Neuron (in vitro differentiated cells): Measurements from ENCODE around the gene EARS2.

Experiments
- H2AFZ ChIP-seq: one replicate; pipeline ENCODE4 v1.6.1; 2013; ENCODE audit warnings: low read depth, mild to moderate bottlenecking, inconsistent platforms, low read length, moderate library complexity
- H3K27me3 ChIP-seq: one replicate; pipeline ENCODE4 v1.6.1; 2013; ENCODE audit warnings: low read length; ENCODE audit not compliant: insufficient read depth
- H3K36me3 ChIP-seq: one replicate; pipeline ENCODE4 v1.6.1; 2013; ENCODE audit warnings: low read length; ENCODE audit not compliant: insufficient read depth
- H3K4me1 ChIP-seq: one replicate; pipeline ENCODE4 v1.6.1; 2013; ENCODE audit warnings: low read length; ENCODE audit not compliant: insufficient read depth
- H3K4me3 ChIP-seq: 2 replicates; pipeline ENCODE4 v1.5.1; 2013; ENCODE audit warnings: mild to moderate bottlenecking, low read length, moderate library complexity
- H3K9me3 ChIP-seq: one replicate; pipeline ENCODE4 v1.6.1; 2013; ENCODE audit warnings: low read length

EARS2 gene

DNA sequence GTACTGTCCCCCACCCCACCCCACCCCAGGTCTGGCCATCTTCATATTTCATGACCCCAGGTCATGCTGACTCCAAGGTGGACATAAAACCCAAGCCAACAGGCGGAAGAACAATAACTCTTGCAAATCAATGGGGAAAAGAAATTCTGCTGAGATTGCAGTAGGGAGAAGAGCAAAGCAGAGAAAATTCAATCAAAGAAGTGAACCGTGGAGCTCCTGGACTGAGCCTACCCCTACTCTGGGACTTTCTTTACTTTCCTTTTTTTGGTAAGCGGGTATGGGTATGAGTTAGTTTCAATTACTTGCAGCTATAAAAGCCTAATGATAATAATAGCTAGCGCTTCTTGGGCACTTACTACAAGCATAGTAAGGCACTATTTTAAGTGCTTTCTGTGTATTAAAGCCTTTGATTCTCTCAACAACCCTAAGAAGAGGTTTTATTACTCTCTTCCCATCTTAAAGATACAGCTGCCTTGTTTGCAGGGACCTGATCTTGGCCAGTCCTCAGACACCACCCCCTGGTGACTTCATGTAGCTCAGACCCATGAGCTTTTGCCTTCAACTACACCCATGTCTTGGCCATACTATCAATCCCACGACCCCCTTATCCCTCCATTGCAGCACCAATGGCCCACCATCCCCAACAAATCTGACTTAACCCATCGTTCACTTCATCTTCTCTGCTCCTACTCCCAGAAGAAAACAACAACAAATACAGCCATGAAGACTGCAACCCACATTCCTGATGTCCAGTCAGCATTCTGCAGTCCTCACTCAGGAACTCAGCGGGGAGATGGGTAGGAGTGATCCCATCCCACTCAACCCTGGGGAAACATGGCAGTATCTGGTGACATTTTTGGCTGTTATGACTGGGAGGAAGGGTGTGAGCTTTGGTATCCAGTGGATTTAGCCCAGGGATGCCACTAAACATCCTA, 51.2 kb downstream of the EARS2 start:
- H3K4me3 ChIP-seq = no peak overlapping the region
- no peaks in the 10 kb centered on the region for H3K27me3 ChIP-seq
- H3K9me3 ChIP-seq = no peaks in the 10 kb centered on the region
- H3K36me3 ChIP-seq = peaks cover 2% of the 10 kb centered on the region
- H2AFZ ChIP-seq = no peak overlapping the region
- peaks cover 64% of the 10 kb centered on the region for H3K4me1 ChIP-seq

DNA sequence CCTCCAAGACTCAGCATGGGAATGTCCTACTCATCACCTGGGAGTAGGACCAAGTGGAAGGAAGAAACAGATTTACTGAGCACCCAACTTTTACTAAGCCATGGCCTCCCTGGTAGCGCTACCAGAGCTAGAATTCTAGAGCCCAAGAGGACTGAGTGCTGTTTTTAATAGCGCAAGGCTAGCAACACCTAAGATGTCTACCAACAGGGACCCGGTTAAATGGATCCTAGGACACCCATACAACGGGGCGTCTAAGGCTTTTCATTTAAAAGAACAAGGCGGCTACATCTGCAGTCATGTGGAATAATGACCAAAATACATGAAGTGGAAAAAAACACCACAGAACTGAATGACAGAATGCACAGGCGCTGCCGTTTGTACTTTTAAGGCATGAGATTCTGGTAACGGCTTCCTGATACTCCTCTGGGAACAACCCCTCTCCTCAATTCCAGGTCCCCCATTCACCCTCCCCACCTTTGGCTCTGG, 51.9 kb downstream of the EARS2 start:
- no peak overlapping the region for H3K4me3 ChIP-seq
- H2AFZ ChIP-seq = no peak overlapping the region
- H3K9me3 ChIP-seq = no peaks in the 10 kb centered on the region
- peaks cover 69% of the 10 kb centered on the region for H3K4me1 ChIP-seq
- no peaks in the 10 kb centered on the region for H3K27me3 ChIP-seq
- H3K36me3 ChIP-seq = peaks cover 2% of the 10 kb centered on the region

- no peaks in the 10 kb centered on the region for H3K9me3 ChIP-seq
- no peak overlapping the region for H2AFZ ChIP-seq
- no peaks in the 10 kb centered on the region for H3K27me3 ChIP-seq
- peaks cover 69% of the 10 kb centered on the region for H3K4me1 ChIP-seq
- H3K36me3 ChIP-seq = peaks cover 2% of the 10 kb centered on the region
- H3K4me3 ChIP-seq = no peak overlapping the region
Observed at GRCh38 chr16:23504453-23505179, 52.5 kb downstream of the EARS2 start.

- no peaks in the 10 kb centered on the region for H3K27me3 ChIP-seq
- H3K9me3 ChIP-seq = no peaks in the 10 kb centered on the region
- peaks cover 65% of the 10 kb centered on the region for H3K4me1 ChIP-seq
- peaks cover 2% of the 10 kb centered on the region for H3K36me3 ChIP-seq
- H2AFZ ChIP-seq = no peak overlapping the region
- H3K4me3 ChIP-seq = no peak overlapping the region
Observed at GRCh38 chr16:23504076-23504452, 53.1 kb downstream of the EARS2 start.

- Histone ChIP-seq H3K4me3 (no peak overlapping the region), H3K36me3 (peaks cover 2% of the 10 kb centered on the region), H2AFZ (no peak overlapping the region), H3K4me1 (peaks cover 53% of the 10 kb centered on the region), H3K9me3 (no peaks in the 10 kb centered on the region), H3K27me3 (no peaks in the 10 kb centered on the region)
Observed at GRCh38 chr16:23502466-23502865, 54.7 kb downstream of the EARS2 start.

- Histone ChIP-seq H2AFZ (no peak overlapping the region), H3K27me3 (no peaks in the 10 kb centered on the region), H3K36me3 (peaks cover 2% of the 10 kb centered on the region), H3K4me3 (no peak overlapping the region), H3K9me3 (no peaks in the 10 kb centered on the region), H3K4me1 (peaks cover 49% of the 10 kb centered on the region)
Observed at GRCh38 chr16:23501291-23501690, 55.9 kb downstream of the EARS2 start.

DNA sequence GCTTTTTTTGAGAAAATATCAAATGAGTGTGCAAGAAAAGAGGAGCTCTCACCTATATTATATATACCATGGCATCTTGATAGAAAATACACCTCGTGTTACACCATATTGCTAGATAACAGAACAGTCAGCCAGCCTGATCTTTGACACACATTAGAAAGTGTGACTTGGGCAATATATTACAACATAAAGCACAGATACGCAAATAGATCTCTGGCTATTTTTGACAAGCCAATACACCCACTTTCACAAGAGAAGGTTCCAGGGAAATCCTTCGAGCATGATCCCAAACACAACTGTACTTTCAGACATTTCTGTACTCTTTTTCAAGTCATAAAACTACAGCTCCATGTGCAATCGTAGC, 56.3 kb downstream of the EARS2 start:
- Histone ChIP-seq H3K4me3 (no peak overlapping the region), H3K27me3 (no peaks in the 10 kb centered on the region), H2AFZ (no peak overlapping the region), H3K36me3 (peaks cover 2% of the 10 kb centered on the region), H3K9me3 (no peaks in the 10 kb centered on the region), H3K4me1 (peaks cover 44% of the 10 kb centered on the region)

DNA sequence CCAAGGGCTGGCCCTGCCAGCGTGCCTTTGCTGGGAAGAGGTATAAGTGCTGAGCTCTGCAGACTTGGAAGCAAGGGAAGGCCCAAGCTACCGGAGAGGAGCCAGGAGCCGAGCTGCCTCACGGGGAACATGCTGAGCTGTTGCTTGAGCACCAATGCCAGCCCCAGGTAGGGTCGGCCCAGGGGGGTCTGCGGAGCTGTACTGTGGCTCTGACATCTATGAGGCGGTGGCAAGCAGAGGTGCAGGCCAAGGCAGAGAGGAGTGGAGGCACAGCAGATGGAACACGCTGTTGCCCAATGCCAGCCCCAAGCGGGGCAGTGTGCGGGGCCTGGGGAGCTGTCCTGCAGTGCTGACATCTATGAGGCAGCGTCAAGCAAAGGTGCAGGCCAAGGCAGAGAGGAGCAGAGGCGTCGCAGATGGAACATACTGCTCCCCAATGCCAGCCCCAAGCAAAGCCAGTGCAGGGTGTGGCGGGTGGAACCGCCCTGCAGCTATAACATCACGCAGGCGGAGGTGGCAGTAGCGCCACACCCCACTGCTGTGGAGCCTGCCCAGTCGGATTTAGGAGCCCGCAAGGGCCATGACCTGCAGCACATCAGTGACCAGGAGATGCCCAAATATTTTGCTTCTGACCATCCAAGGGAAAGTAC, 56.8 kb downstream of the EARS2 start:
- Histone ChIP-seq H2AFZ (no peak overlapping the region), H3K36me3 (peaks cover 7% of the 10 kb centered on the region), H3K9me3 (no peaks in the 10 kb centered on the region), H3K27me3 (no peaks in the 10 kb centered on the region), H3K4me3 (no peak overlapping the region), H3K4me1 (peaks cover 39% of the 10 kb centered on the region)

DNA sequence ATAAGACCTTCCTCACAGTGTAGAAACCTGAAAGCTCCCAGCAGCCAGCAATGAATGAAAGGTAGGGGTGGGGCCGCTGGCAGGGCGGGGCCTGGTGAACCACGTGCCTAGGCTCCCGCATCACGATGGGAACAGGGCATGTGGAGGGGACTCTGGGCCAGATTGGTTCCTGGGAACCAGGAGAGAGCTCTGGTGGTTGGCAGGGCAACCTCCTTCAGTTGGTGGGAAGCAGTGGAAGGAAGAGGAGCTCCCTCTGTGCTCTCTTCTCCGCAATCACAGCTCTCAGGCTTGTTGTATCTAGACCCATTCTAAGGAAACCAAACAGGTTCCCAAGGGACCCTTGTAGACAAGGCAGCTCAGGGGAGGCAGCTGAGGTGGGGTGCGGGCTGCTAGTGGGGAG, 57.3 kb downstream of the EARS2 start:
- Histone ChIP-seq H3K9me3 (no peaks in the 10 kb centered on the region), H3K27me3 (no peaks in the 10 kb centered on the region), H3K4me1 (peaks cover 34% of the 10 kb centered on the region), H3K4me3 (no peak overlapping the region), H2AFZ (no peak overlapping the region), H3K36me3 (peaks cover 10% of the 10 kb centered on the region)

- H3K9me3 ChIP-seq = no peaks in the 10 kb centered on the region
Observed at GRCh38 chr16:23498863-23499262, 58.3 kb downstream of the EARS2 start.

GRCh38 chr16:23497543-23497868, 59.6 kb downstream of the EARS2 start:
- Histone ChIP-seq H3K4me1 (peaks cover 21% of the 10 kb centered on the region), H3K4me3 (no peak overlapping the region), H3K9me3 (no peaks in the 10 kb centered on the region), H2AFZ (no peak overlapping the region), H3K36me3 (peaks cover 31% of the 10 kb centered on the region), H3K27me3 (no peaks in the 10 kb centered on the region)

More at GRCh38 chr16:23498863-23499262, 58.3 kb downstream of the EARS2 start:
- H3K36me3 ChIP-seq = peaks cover 17% of the 10 kb centered on the region
- H2AFZ ChIP-seq = no peak overlapping the region
- H3K4me3 ChIP-seq = no peak overlapping the region
- H3K4me1 ChIP-seq = peaks cover 25% of the 10 kb centered on the region
- no peaks in the 10 kb centered on the region for H3K27me3 ChIP-seq

DNA sequence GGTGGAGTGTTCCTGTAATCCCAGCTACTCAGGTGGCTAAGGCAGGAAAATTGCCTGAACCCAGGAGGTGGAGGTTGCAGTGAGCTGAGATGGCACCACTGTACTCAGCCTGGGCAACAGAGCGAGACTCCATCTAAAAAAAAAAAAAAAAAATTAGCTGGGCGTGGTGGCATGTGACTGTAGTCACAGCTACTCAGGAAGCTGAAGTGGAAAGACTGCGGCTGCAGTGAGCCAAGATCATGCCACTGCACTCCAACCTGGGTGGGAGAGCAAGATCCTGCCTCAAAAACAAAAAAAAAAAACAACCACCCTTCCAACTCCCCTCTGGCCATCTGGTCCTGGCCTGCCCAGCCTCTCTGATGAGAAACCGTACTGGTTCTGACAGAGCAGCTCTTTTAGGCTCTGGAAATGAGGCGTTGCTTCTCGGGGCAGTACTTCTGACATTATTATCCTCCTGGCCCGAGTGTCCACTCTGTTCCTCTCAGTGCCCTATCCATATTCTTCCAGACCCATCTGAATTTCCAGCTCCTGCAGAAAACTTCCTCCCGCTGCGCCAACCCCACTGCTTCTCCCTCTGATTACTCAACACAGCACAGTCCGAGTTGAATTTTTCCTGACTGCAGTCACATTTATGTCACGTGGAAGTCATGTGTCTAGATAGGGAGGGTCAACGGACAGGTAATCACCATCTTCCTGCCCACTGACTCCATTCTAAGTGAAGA, 60.2 kb downstream of the EARS2 start:
- no peaks in the 10 kb centered on the region for H3K27me3 ChIP-seq
- H3K4me3 ChIP-seq = no peak overlapping the region
- H3K4me1 ChIP-seq = peaks cover 15% of the 10 kb centered on the region
- H3K9me3 ChIP-seq = no peaks in the 10 kb centered on the region
- no peak overlapping the region for H2AFZ ChIP-seq
- peaks cover 36% of the 10 kb centered on the region for H3K36me3 ChIP-seq
